NCI-H1436 treated with DMSO at 0.1 percent for 48 hours (cell line): ENCODE data around the gene PLAGL2.
"Not testable (repeated sequence)": the region's sequence is repeated elsewhere in the genome, so short reads cannot be mapped to it uniquely, and the experiment has no call there.

ENCODE experiments used
- DNase-seq: peaks from one replicate; lab custom pipeline; 2025; lab: John Stamatoyannopoulos, UW

PLAGL2 gene

GRCh38 chr20:32183947-32184635 is 23.5 kb downstream of the PLAGL2 start:
- DNase-seq = no peak

- no peak for DNase-seq
Observed at GRCh38 chr20:32181606-32182005, 25.9 kb downstream of the PLAGL2 start.

- no peak for DNase-seq
Observed at GRCh38 chr20:32179934-32180333, 27.6 kb downstream of the PLAGL2 start.

- no peak for DNase-seq
Observed at GRCh38 chr20:32179515-32179914, 28.0 kb downstream of the PLAGL2 start.

GRCh38 chr20:32177696-32178095 is 29.8 kb downstream of the PLAGL2 start:
- DNase-seq = not testable (repeated sequence)

- DNase-seq = no peak
Observed at GRCh38 chr20:32168184-32168910, 39.2 kb downstream of the PLAGL2 start.

GRCh38 chr20:32167552-32167951 is 40.0 kb downstream of the PLAGL2 start:
- DNase-seq = no peak

- DNase-seq = no peak
Observed at GRCh38 chr20:32165836-32166545, 41.6 kb downstream of the PLAGL2 start.

GRCh38 chr20:32164984-32165735 is 42.4 kb downstream of the PLAGL2 start:
- DNase-seq = no peak

GRCh38 chr20:32163951-32164350 is 43.6 kb downstream of the PLAGL2 start:
- DNase-seq = no peak

- DNase-seq = no peak
Observed at GRCh38 chr20:32162351-32162750, 45.2 kb downstream of the PLAGL2 start.

- no peak for DNase-seq
Observed at GRCh38 chr20:32160341-32160740, 47.2 kb downstream of the PLAGL2 start.

- DNase-seq = no peak
Observed at GRCh38 chr20:32159766-32160221, 47.7 kb downstream of the PLAGL2 start.

- no peak for DNase-seq
Observed at GRCh38 chr20:32158943-32159660, 48.4 kb downstream of the PLAGL2 start.

GRCh38 chr20:32158351-32158750 is 49.2 kb downstream of the PLAGL2 start:
- DNase-seq = no peak

- DNase-seq = no peak
Observed at GRCh38 chr20:32157611-32158010, 49.9 kb downstream of the PLAGL2 start.

- no peak for DNase-seq
Observed at GRCh38 chr20:32155017-32155981, 52.2 kb downstream of the PLAGL2 start.

- no peak for DNase-seq
Observed at GRCh38 chr20:32153771-32154170, 53.8 kb downstream of the PLAGL2 start.

- DNase-seq = no peak
Observed at GRCh38 chr20:32153156-32153665, 54.3 kb downstream of the PLAGL2 start.
